ENCODE results near the gene FAM227B. TPM values are rescaled to one million over a fixed set of nuclear protein-coding genes. Genes with fewer than 3 reads are reported as not detected.
A peak's percentile ranks its signal among the peaks of the same experiment; 100 is the strongest.

FAM227B gene
- total RNA-seq, 1 donor from 2014 or later: 2.9 TPM

DNA sequence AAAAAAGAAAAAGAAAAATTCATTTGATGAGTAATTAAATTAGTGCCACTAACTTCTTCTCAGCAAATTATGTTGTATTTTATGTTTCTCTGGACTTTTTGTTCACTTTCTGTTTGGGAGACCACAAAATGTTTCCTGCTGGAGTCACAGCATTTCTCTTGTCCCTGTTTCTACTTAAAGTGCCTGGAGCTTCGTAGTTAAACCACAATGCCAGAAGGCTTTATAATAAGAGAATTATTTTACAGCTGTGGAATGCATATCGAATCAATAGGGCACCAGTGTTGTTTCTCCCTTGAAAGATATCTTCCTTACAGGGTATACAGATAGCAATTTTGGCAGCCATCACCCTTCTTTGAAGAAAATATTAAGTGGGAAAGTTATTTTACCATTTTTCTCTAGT is 3.4 kb upstream of the FAM227B start:
- intact Hi-C loops (cut with DNase I): loop anchor here (5.0 kb wide), 1 partner anchor 253 kb away; no protein-coding TSS in a partner anchor
- peaks cover 50% of the 10 kb centered on the region for H3K4me1 ChIP-seq
- H3K9me3 ChIP-seq: no peaks in the 10 kb centered on the region
- peak overlapping the region in 1 of 2 donors; percentile 3 for H3K4me3 ChIP-seq
- H3K36me3 ChIP-seq: peaks cover 0 to 35% of the 10 kb centered on the region in 2 donors
- no peak for TF ChIP-seq POLR2AphosphoS5 (IDR thresholded peaks at IDR 0.05; ENCODE audit: insufficient read depth in 1 of 2, low read depth in 1 of 2)
- TF ChIP-seq, protein P1, sequence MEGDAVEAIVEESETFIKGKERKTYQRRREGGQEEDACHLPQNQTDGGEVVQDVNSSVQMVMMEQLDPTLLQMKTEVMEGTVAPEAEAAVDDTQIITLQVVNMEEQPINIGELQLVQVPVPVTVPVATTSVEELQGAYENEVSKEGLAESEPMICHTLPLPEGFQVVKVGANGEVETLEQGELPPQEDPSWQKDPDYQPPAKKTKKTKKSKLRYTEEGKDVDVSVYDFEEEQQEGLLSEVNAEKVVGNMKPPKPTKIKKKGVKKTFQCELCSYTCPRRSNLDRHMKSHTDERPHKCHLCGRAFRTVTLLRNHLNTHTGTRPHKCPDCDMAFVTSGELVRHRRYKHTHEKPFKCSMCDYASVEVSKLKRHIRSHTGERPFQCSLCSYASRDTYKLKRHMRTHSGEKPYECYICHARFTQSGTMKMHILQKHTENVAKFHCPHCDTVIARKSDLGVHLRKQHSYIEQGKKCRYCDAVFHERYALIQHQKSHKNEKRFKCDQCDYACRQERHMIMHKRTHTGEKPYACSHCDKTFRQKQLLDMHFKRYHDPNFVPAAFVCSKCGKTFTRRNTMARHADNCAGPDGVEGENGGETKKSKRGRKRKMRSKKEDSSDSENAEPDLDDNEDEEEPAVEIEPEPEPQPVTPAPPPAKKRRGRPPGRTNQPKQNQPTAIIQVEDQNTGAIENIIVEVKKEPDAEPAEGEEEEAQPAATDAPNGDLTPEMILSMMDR (IDR thresholded peaks at IDR 0.05): no peak
- no peak overlapping the region for H3K27ac ChIP-seq
- H3K27me3 ChIP-seq: no peaks in the 10 kb centered on the region
- DNase-seq (ENCODE audit: extremely low spot score in 2 of 2): no peak

DNA sequence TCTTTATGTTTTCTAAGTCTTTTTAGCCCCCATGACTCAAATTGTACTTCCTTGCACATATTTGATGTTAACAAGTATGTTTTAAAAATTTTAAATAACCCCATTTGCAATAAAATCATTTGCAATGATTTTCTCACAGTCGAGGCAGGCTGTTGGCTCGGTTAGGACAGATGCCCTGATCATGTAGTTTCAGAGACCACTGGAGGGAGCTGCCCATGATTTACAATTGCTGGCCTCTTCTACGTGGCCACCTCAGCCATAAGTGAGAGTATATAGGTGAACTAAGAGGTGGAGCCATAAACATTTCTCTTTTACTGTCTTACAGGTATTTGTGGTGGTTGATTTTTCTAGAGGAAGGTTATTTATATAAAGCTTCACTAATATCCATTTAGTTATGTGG is 1.9 kb upstream of the FAM227B start:
- intact Hi-C loops (cut with DNase I): loop anchor here (5.0 kb wide), 1 partner anchor 255 kb away; no protein-coding TSS in a partner anchor
- Histone ChIP-seq H3K9me3 (no peaks in the 10 kb centered on the region), H3K27me3 (no peaks in the 10 kb centered on the region), H3K4me3 (peak overlapping the region; percentile 65 to 77), H3K36me3 (peaks cover 0 to 20% of the 10 kb centered on the region in 2 donors), H3K4me1 (peaks cover 38% of the 10 kb centered on the region), H3K27ac (peak overlapping the region; percentile 85)
- TF ChIP-seq POLR2A (IDR thresholded peaks at IDR 0.05): no peak
- DNase-seq (ENCODE audit: extremely low spot score in 2 of 2): no peak

DNA sequence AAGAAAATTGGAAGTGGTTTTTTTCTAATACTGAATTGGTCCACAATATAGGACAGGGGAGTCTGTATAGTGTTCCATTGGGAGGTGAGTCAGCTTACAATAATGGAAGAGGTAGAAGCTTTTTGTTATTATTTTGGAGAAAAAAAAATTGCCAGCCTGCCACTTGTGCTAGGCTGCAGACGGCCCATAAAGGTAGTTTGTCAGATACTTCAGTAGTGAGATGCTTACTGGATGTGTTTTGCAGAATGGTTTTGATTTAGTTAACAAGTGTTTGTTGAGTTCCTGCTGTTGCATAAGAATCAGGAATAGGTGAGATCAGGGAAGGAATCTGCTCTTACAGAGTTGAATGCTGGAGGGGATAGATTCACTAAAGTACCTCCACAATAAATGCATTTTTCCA is 1.3 kb upstream of the FAM227B start:
- intact Hi-C loops (cut with DNase I): loop anchor here (5.0 kb wide), 1 partner anchor 255 kb away; no protein-coding TSS in a partner anchor
- Histone ChIP-seq H3K27ac (peak overlapping the region; percentile 85), H3K36me3 (peaks cover 0 to 16% of the 10 kb centered on the region in 2 donors), H3K4me1 (peaks cover 35% of the 10 kb centered on the region), H3K4me3 (peak overlapping the region; percentile 65 to 77), H3K9me3 (no peaks in the 10 kb centered on the region), H3K27me3 (no peaks in the 10 kb centered on the region)
- no peak for DNase-seq (ENCODE audit: extremely low spot score in 2 of 2)
- TF ChIP-seq POLR2AphosphoS5 (IDR thresholded peaks at IDR 0.05; ENCODE audit: insufficient read depth in 1 of 2, low read depth in 1 of 2): no peak
- TF ChIP-seq, protein P1 (IDR thresholded peaks at IDR 0.05): no peak
- no peak for TF ChIP-seq POLR2A (IDR thresholded peaks at IDR 0.05)

DNA sequence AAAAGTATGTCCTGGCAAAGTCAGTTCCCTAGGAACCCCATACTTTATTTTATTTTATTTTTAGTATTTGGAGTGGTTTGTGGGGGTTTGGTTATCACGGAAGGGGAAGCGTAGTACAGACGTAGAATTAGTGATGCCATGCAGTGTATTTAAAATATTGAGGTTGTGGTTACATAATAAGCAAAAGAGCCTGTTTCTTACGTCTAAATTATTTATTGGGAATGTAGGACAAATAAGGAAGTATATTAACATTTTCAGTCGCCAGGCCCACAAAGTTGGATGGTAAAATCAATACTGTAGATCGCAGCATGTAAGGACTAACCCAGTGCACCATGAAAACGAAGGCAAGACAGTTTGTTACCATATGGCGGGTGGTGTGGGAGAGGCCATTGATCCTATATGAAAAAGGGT is 788 bp upstream of the FAM227B start:
- no peaks in the 10 kb centered on the region for H3K27me3 ChIP-seq
- TF ChIP-seq, protein P1 (IDR thresholded peaks at IDR 0.05): no peak
- no peak for TF ChIP-seq POLR2AphosphoS5 (IDR thresholded peaks at IDR 0.05; ENCODE audit: insufficient read depth in 1 of 2, low read depth in 1 of 2)
- no peak for TF ChIP-seq POLR2A (IDR thresholded peaks at IDR 0.05)
- intact Hi-C loops (cut with DNase I): loop anchor here (5.0 kb wide), 1 partner anchor 256 kb away; no protein-coding TSS in a partner anchor
- peak overlapping the region; percentile 65 to 77 for H3K4me3 ChIP-seq
- H3K4me1 ChIP-seq: peaks cover 35% of the 10 kb centered on the region
- H3K27ac ChIP-seq: peak overlapping the region; percentile 85
- no peaks in the 10 kb centered on the region for H3K9me3 ChIP-seq
- no peak for DNase-seq (ENCODE audit: extremely low spot score in 2 of 2)
- H3K36me3 ChIP-seq: peaks cover 0 to 16% of the 10 kb centered on the region in 2 donors

DNA sequence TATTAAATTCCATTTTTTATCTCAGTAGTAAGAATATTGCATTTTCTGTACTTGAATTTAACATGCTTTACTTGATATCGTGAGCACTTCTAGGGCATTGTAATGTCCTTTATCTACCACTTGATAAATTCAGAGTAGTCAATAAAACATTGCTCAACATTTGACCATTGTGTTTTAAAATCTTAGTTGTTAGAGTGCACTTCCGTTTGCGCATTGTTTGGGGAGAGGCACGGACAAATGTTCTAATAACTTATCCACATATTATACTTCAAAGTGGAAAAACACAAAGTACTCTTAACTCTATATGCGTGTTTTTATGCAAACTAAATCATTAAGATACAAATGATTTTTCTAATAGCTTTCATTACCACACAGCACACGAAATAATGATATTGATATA is 419 bp downstream of the FAM227B start:
- no peak for DNase-seq (ENCODE audit: extremely low spot score in 2 of 2)
- intact Hi-C loops (cut with DNase I): loop anchor here (5.0 kb wide), 1 partner anchor 257 kb away; no protein-coding TSS in a partner anchor
- peaks cover 0 to 5% of the 10 kb centered on the region in 2 donors for H3K36me3 ChIP-seq
- no peak for TF ChIP-seq POLR2AphosphoS5 (IDR thresholded peaks at IDR 0.05; ENCODE audit: insufficient read depth in 1 of 2, low read depth in 1 of 2)
- TF ChIP-seq POLR2A (IDR thresholded peaks at IDR 0.05): no peak
- TF ChIP-seq, protein P1 (IDR thresholded peaks at IDR 0.05): no peak
- peak overlapping the region; percentile 85 for H3K27ac ChIP-seq
- no peaks in the 10 kb centered on the region for H3K27me3 ChIP-seq
- H3K9me3 ChIP-seq: no peaks in the 10 kb centered on the region
- peak overlapping the region; percentile 65 to 77 for H3K4me3 ChIP-seq
- peaks cover 35% of the 10 kb centered on the region for H3K4me1 ChIP-seq

Data from vagina (tissue), 2 donors.